GM23338 (cell line): Measurements from ENCODE around the gene TP73.

Experiments
- CREB1 ChIP-seq: fragments of 250-450 bp; sonication (Bioruptor Pico); IDR thresholded peaks from 2 replicates; pipeline ENCODE4 v1.5.0; 2020; ENCODE audit warnings: low read depth, mild to moderate bottlenecking, moderate library complexity
- CTCF ChIP-seq, 2 experiments: fragments of 200-600 bp in 1 of 2; sonication (generic) in 1 of 2; conservative IDR thresholded peaks; 2 replicates each; pipeline versions ENCODE4 v1.5.1 to v1.6.1; 2016 to 2017; ENCODE audit warnings: antibody characterized with exemption in 2 of 2, low read depth in 2 of 2, mild to moderate bottlenecking in 2 of 2, moderate library complexity in 1 of 2
- EZH2 ChIP-seq: fragments of 200-600 bp; sonication (generic); IDR thresholded peaks from one replicate; pipeline ENCODE4 v1.8.0; 2017; ENCODE audit warnings: antibody characterized with exemption, mild to moderate bottlenecking, low read depth; ENCODE audit not compliant: unreplicated experiment
- EZH2phosphoT487 ChIP-seq: fragments of 200-600 bp; sonication (generic); IDR thresholded peaks from one replicate; pipeline ENCODE4 v1.8.1; 2018; ENCODE audit warnings: antibody characterized with exemption; ENCODE audit not compliant: unreplicated experiment
- JUNB ChIP-seq: IDR thresholded peaks from one replicate; pipeline ENCODE4 v1.6.1; 2016; ENCODE audit warnings: antibody characterized with exemption; ENCODE audit not compliant: unreplicated experiment
- NANOG ChIP-seq: IDR thresholded peaks from 2 replicates; pipeline ENCODE4 v1.6.1; 2016; ENCODE audit warnings: antibody characterized with exemption, borderline replicate concordance
- POLR2AphosphoS5 ChIP-seq: IDR thresholded peaks from 2 replicates; pipeline ENCODE4 v1.6.1; 2016; ENCODE audit warnings: antibody characterized with exemption, low read depth
- REST ChIP-seq: IDR thresholded peaks from one replicate; pipeline ENCODE4 v1.6.1; 2018; ENCODE audit warnings: antibody characterized with exemption; ENCODE audit not compliant: unreplicated experiment
- ZNF114 ChIP-seq: fragments of 250-450 bp; sonication (Bioruptor Pico); IDR thresholded peaks from 2 replicates; pipeline ENCODE4 v1.5.0; 2020; ENCODE audit warnings: mild to moderate bottlenecking, moderate library complexity

- TF ChIP-seq POLR2AphosphoS5 = no peak
- TF ChIP-seq EZH2phosphoT487 = no peak
- no peak for TF ChIP-seq CTCF (conservative IDR thresholded peaks at IDR 0.05; ENCODE audit: low read depth in 2 of 2)
- TF ChIP-seq ZNF114 (CRISPR knock-in tag) = no peak
- no peak for TF ChIP-seq EZH2
- TF ChIP-seq JUNB = no peak
- TF ChIP-seq NANOG = no peak
- no peak for TF ChIP-seq CREB1
- TF ChIP-seq REST = no peak
Observed at GRCh38 chr1:3745590-3746381, 93.5 kb downstream of the TP73 start.
